HG03457 (cell line): Measurements from ENCODE around the gene LOC128125822.

Experiments
- ATAC-seq: cut with Tn5 transposase; IDR thresholded peaks from one replicate; pipeline ENCODE4 v1.9.1; 2021; ENCODE audit warnings: moderate number of reproducible peaks; ENCODE audit not compliant: unreplicated experiment

Gene LOC128125822

GRCh38 chr6:63554782-63555181 is 17.5 kb upstream of the LOC128125822 start:
- ATAC-seq, result no peak

GRCh38 chr6:63556369-63556768 is 15.9 kb upstream of the LOC128125822 start:
- no peak for ATAC-seq

- ATAC-seq, result no peak
Observed at GRCh38 chr6:63558278-63558677, 14.0 kb upstream of the LOC128125822 start.

- ATAC-seq, result no peak
Observed at GRCh38 chr6:63560801-63561287, 11.4 kb upstream of the LOC128125822 start.

GRCh38 chr6:63561288-63561687 is 11.0 kb upstream of the LOC128125822 start:
- no peak for ATAC-seq

- no peak for ATAC-seq
Observed at GRCh38 chr6:63563235-63563634, 9.0 kb upstream of the LOC128125822 start.

GRCh38 chr6:63565058-63565726 is 7.1 kb upstream of the LOC128125822 start:
- ATAC-seq, result no peak

GRCh38 chr6:63565727-63566596 is 6.3 kb upstream of the LOC128125822 start:
- no peak for ATAC-seq

GRCh38 chr6:63567966-63568365 is 4.3 kb upstream of the LOC128125822 start:
- no peak for ATAC-seq

- ATAC-seq, result peak; percentile 1
Observed at GRCh38 chr6:63571361-63572043, 778 bp upstream of the LOC128125822 start.

- no peak for ATAC-seq
Observed at GRCh38 chr6:63572747-63573075, 431 bp downstream of the LOC128125822 start.

GRCh38 chr6:63573076-63573898 is 1.0 kb downstream of the LOC128125822 start:
- peak; percentile 41 for ATAC-seq

GRCh38 chr6:63573899-63574553 is 1.7 kb downstream of the LOC128125822 start:
- ATAC-seq, result no peak

GRCh38 chr6:63574554-63574900 is 2.2 kb downstream of the LOC128125822 start:
- no peak for ATAC-seq

GRCh38 chr6:63576147-63576772 is 4.0 kb downstream of the LOC128125822 start:
- no peak for ATAC-seq

- no peak for ATAC-seq
Observed at GRCh38 chr6:63576985-63577712, 4.9 kb downstream of the LOC128125822 start.

GRCh38 chr6:63578757-63579156 is 6.5 kb downstream of the LOC128125822 start:
- ATAC-seq, result no peak

GRCh38 chr6:63579937-63580703 is 7.8 kb downstream of the LOC128125822 start:
- ATAC-seq, result no peak

GRCh38 chr6:63580704-63580961 is 8.4 kb downstream of the LOC128125822 start:
- no peak for ATAC-seq
